Skin of body (tissue), 3 donors: ENCODE results near the gene ARHGEF1. TPM values are rescaled to one million over a fixed set of nuclear protein-coding genes. Genes with fewer than 3 reads are reported as not detected.

Source experiments
- DNase-seq: peaks from one replicate; lab custom pipeline; 2025; lab: John Stamatoyannopoulos, UW
- small RNA-seq: library from RNA; depleted of rRNA; stranded (forward); fragments of <200 nt; gene quantifications from one replicate; pipeline ENCODE3, GENCODE V24; 2014; ENCODE audit warnings: low replicate concordance
- total RNA-seq: library from RNA; depleted of rRNA; stranded (reverse); fragments of >200 nt; gene quantifications from one replicate; pipeline ENCODE4 v1.2.3, GENCODE V29; 2014

The ARHGEF1 gene
- total RNA-seq, 1 donor from 2014 or later = 34.3 TPM

DNA sequence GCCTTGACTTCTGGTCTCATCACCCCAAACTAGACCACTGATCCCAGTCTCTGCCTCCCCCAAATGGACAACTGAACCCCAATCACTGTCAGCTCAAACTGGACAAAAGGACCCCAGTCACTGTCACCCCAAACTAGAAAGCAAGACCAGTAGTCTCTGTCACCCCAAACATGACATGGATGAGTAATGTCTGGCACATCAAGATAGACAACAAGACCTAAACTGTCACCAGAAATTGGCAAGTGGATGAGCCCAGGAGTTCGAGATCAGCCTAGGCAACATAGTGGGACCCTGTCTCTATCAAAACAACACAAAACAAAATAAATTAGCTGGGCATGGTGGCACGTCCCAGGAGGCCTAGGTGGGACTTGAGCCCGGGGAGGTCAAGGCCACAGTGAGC, 64.1 kb downstream of the ARHGEF1 start:
- DNase-seq = no peak

DNA sequence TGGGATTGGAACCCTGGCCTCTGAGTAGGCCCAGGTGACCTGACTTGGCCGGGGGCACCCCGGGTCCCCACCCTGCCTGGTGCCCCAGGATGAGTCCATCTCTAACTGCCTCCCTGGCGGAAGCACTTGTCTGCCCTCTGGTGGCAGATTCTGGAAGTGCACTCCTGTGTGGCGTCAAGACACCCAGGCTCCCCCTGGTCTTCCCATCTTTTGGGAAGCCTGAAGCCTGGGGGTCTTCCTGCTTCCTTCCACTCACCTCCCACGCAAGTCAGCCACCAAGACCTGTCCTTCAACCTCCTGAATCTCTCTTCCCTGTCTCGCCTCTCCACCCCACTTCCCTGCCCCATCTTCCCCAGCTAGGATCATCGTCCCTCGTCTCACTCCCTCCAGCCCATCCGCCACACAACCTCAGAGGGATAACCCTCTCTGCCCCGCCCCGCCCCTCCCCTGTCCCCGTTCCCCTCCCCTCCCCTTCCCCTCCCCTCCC, 68.7 kb downstream of the ARHGEF1 start:
- DNase-seq = peak; percentile 49

GRCh38 chr19:41955521-41955920, 72.5 kb downstream of the ARHGEF1 start:
- DNase-seq = no peak

DNA sequence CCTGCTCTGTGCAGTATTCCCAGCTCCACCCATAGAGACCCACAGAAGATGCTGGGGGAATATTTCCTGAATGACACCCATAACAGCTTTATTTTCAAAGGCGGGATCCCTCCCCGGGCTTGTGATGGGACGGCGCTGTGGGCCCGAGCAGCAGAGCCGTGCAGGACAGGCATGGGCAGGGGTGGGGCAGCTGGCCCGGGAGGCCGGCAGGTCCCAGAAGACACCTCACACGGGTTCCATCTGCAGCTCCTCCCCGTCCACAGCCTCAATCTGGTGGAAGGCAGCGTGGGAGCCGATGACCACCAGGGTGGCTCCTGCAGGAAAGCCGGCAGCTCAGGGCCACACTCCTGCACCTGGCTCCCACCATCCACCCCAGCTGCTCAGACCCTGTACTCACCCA, 73.6 kb downstream of the ARHGEF1 start:
- no peak for DNase-seq

Small RNA genes lying within 50 kb of the gene (small RNA-seq; reads per million reads assigned to genes)
- not detected for gene MIR6797

Other genes with a start within 250 kb of the ARHGEF1 start
- gene CEACAM7, start 194.9 kb upstream of the ARHGEF1 start, total RNA-seq = 0.30 TPM
- 2.4 TPM for gene CEACAM5, start 174.6 kb upstream of the ARHGEF1 start, total RNA-seq
- 5.0 TPM for gene CEACAM6, start 127.7 kb upstream of the ARHGEF1 start, total RNA-seq
- 1.5 TPM for gene CEACAM3, start 86.6 kb upstream of the ARHGEF1 start, total RNA-seq
- not detected for gene LYPD4, start 38.5 kb upstream of the ARHGEF1 start, total RNA-seq
- not detected for gene DMRTC2, start 38.1 kb upstream of the ARHGEF1 start, total RNA-seq
- gene RPS19, start 22.9 kb upstream of the ARHGEF1 start, total RNA-seq = 470 TPM
- gene CD79A, start 5.9 kb upstream of the ARHGEF1 start, total RNA-seq = 0.79 TPM
- gene ERFL, start 45.3 kb downstream of the ARHGEF1 start, total RNA-seq = 0.10 TPM
- 68.0 TPM for gene RABAC1, start 76.1 kb downstream of the ARHGEF1 start, total RNA-seq
- not detected for gene ATP1A3, start 111.0 kb downstream of the ARHGEF1 start, total RNA-seq
- 1.8 TPM for gene GRIK5, start 187.0 kb downstream of the ARHGEF1 start, total RNA-seq
- 8.7 TPM for gene ZNF574, start 193.0 kb downstream of the ARHGEF1 start, total RNA-seq
- 0.30 TPM for gene POU2F2, start 249.3 kb downstream of the ARHGEF1 start, total RNA-seq